A673 (cell line): ENCODE data around the gene TAL2.

Experiments used
- CTCF ChIP-seq: fragments of 300-800, 200-600 bp; sonication (generic); conservative IDR thresholded peaks from 2 replicates; pipeline ENCODE4 v1.5.1; 2017; ENCODE audit warnings: low read depth, mild to moderate bottlenecking, antibody characterized with exemption, low read length, moderate library complexity, mixed read lengths
- EZH2 ChIP-seq: fragments of 200-600 bp; sonication (generic); IDR thresholded peaks from 2 replicates; pipeline ENCODE4 v1.6.1; 2017; ENCODE audit warnings: borderline replicate concordance, low read depth, mild to moderate bottlenecking, mixed read lengths, antibody characterized with exemption, low read length; ENCODE audit not compliant: poor library complexity, severe bottlenecking

GRCh38 chr9:105700668-105701067 lies 38.4 kb downstream of the TAL2 start:
- TF ChIP-seq CTCF (no peak), EZH2 (no peak)
